Stimulated activated naive CD8-positive, alpha-beta T cell treated with anti-CD3 and anti-CD28 coated beads, Interleukin-15, Interleukin-2, amounts not matched to agents 100 U/mL and 50 U/mL, for 24 hours (primary cell): ENCODE measurements around the gene DLEC1.
"Not testable (repeated sequence)": the region's sequence is repeated elsewhere in the genome, so short reads cannot be mapped to it uniquely, and the experiment has no call there.

Source experiments
- ATAC-seq: fragments of 150-1000 bp; cut with Tn5 transposase; one replicate; pipeline ENCODE4 v1.10.0; 2021
- DNase-seq: peaks from one replicate; pipeline ENCODE4 v3.0.0; 2021

DLEC1 gene

DNA sequence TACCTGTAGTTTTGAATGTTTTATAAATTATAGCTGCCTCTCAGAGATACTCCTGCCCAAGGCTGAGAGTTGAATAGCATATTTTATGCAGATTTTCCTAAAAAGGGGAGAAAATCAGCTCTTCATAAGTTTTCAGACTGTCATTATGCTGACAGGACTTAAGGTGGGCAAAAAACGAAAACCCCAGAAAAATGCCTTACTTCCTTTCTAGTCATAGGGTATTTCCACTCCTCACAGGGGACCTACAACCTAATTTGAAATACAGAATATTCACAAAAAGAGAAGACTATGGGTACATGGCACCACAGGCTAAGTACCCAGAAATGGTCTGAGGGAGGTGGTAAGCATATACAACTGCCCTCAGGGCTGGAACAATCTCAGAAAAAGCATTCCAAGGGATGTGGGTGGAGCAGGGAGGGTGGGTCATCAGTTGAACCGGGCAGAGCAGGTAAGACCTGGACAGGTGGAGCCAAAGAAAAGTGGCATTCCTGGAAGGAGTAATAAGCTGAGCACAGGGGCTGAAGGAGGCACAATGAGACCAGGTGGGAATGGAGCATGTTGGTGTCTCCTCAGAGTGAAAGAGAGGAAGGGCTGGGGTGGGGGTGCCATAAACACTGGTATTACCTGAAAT lies 115.7 kb downstream of the DLEC1 start:
- ATAC-seq (peak; percentile 31), DNase-seq (no peak)

GRCh38 chr3:38155825-38156224 lies 116.8 kb downstream of the DLEC1 start:
- ATAC-seq (no peak), DNase-seq (no peak)

- ATAC-seq = no peak
Measured at GRCh38 chr3:38157117-38157516, 118.1 kb downstream of the DLEC1 start.

GRCh38 chr3:38157595-38157994 lies 118.6 kb downstream of the DLEC1 start:
- ATAC-seq = no peak
- DNase-seq = no peak

More at GRCh38 chr3:38157117-38157516, 118.1 kb downstream of the DLEC1 start:
- no peak for DNase-seq

GRCh38 chr3:38158472-38158871 lies 119.5 kb downstream of the DLEC1 start:
- ATAC-seq (no peak), DNase-seq (no peak)

GRCh38 chr3:38160704-38161103 lies 121.7 kb downstream of the DLEC1 start:
- not testable (repeated sequence) for DNase-seq, ATAC-seq

DNA sequence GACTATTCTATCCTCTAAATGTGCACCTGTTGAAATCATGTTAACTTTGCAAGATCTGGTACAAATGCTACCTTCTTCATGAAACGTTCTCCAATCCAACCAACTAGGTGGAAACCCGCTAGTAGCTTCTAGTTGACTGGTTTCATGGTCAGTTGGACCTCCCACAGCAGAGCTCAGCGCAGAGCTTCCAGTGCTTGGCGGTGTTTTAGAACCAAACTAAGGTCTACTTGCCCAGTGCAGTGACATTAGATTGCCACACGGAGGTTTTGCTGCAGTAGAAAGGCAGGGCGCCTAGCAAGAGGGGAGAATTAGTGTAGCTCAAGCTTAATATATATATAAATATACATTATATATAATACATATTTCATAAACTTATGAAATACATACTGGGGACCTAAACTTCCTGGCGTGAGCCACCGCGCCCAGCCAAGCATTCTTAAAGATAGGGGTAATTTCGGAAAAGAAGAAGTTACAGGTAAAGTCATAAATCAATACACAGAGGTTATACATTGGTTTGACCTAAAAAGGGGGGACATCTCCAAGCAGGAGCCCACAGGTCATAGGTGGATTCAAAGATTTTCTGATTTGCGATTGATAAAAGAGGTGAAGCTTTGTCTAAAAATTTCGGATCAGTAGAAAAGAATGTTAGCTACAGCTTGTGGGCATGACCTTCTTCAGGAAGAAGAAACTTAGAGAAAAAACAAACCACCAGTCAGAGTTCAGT lies 124.3 kb downstream of the DLEC1 start:
- DNase-seq = no peak
- ATAC-seq = no peak

GRCh38 chr3:38163841-38164642 lies 125.0 kb downstream of the DLEC1 start:
- no peak for ATAC-seq
- no peak for DNase-seq

DNA sequence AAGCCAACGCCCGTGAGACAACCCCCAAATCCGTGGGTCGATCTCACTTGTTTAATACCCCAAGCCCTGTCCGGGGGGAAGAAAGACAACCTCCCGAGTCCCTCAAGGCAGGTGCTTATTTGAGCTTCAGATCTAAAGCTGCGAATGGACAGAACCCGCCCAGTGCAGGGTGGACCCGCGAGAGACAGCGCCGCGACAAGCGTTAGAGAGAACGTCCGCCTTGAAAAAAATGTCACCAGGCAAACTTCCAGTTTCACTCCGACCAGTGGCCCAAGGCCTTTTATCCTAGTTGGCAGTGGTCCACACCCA lies 125.6 kb downstream of the DLEC1 start:
- ATAC-seq = peak; percentile 17
- no peak for DNase-seq

GRCh38 chr3:38164952-38165721 lies 126.1 kb downstream of the DLEC1 start, which contains the start of gene OXSR1:
Gene OXSR1, plus strand, starts transcription at chr3:38165537. Its CDS starts 340 bp downstream, at chr3:38165877.
- peak; percentile 94 for ATAC-seq

GRCh38 chr3:38165722-38166387 lies 126.8 kb downstream of the DLEC1 start:
- DNase-seq = no peak
- ATAC-seq = no peak

More at GRCh38 chr3:38164952-38165721, 126.1 kb downstream of the DLEC1 start, which contains the start of gene OXSR1:
- peak; percentile 96 for DNase-seq

- DNase-seq = no peak
- ATAC-seq = no peak
Measured at GRCh38 chr3:38167591-38167990, 128.6 kb downstream of the DLEC1 start.

DNA sequence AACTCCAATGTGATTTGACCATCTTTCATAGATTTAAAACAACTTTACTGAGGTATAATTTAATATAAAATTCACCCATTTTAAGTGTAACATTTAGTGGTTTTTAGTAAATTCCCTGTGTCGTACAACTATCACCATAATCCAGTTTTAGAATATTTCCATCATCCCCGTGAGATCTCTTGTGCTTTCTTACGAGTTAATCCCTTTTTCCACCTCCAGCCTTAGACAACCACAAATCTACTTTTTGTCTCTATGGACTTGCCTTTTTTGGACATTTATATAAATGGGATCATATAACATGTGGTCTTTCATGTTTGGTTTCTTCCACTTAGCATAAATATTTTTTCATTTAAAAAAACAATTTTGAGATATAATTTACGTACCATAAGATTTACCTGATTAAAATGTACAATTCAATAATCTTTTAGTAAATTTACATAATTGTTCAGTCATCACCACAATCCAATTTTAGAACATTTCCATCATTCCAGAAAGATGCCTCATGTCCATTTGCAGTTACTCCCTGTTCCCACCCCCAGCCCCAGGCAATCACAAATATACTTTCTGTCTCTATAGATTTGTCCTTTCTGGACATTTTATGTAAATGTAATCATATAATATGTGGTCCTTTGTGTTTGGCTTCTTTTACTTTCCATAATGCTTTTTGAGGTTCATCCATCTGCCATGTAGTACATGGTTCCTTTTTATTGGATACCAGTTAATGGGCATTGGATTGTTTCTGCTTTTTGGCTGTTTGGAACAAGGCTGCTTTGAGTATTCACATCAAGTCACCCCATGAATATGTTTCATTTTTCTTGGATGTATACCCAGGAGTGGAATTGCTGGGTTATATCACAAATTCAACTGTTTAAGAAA lies 129.4 kb downstream of the DLEC1 start:
- no peak for DNase-seq
- no peak for ATAC-seq

DNA sequence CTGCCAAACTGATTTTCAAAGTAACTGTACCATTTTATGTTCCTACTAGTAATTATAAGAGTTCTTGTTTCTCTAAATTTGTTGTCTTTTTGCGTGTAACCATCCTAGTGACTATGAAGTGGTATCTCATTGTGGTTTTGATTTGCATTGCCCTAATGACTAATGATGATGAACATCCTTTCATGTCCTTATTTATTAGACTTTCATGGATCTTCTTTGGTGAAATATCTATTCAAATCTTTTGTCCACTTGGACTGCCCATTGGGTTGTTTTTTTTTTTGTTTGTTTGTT lies 130.0 kb downstream of the DLEC1 start:
- no peak for DNase-seq

DNA sequence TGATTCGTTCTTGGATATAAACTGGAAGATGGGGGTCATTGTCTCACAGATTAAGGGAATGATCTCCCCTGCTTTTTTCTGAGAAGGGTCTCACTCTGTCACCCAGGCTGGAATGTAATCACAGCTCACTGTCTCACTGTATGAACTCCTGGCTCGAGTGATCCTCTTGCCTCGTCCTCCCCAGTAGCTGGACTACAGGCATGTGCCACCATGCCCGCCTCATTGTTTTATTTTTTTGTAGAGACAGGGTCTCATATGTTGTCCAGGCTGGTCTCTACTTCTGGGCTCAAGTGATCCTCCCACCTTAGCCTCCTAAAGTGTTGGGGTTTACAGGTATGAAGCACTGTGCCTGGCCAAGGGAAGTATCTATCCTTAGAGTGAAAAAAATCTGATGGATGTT lies 131.7 kb downstream of the DLEC1 start:
- DNase-seq = no peak

More for the DNA sequence above, 130.0 kb downstream of the DLEC1 start:
- no peak for ATAC-seq

GRCh38 chr3:38171622-38172021 lies 132.6 kb downstream of the DLEC1 start:
- no peak for ATAC-seq
- no peak for DNase-seq

More for the DNA sequence above, 131.7 kb downstream of the DLEC1 start:
- no peak for ATAC-seq
